DND-41 (cell line): ENCODE measurements around the gene UVRAG.

Source experiments
- CTCF ChIP-seq: IDR thresholded peaks from 2 replicates; pipeline ENCODE4 v1.5.1; 2012; ENCODE audit warnings: borderline replicate concordance, low read length, moderate library complexity, mild to moderate bottlenecking; ENCODE audit not compliant: poor library complexity, severe bottlenecking; ENCODE audit errors: extremely low read depth
- EZH2 ChIP-seq: IDR thresholded peaks from 3 replicates; pipeline ENCODE4 v1.6.1; 2012; ENCODE audit warnings: borderline replicate concordance, low read depth, mild to moderate bottlenecking, moderate library complexity, low read length, inconsistent platforms; ENCODE audit not compliant: severe bottlenecking

- no peak for TF ChIP-seq CTCF
- no peak for TF ChIP-seq EZH2
These were observed 115.5 kb downstream of the UVRAG start for GRCh38 chr11:75930534-75930933.
